Mesenchymal stem cell (in vitro differentiated cells and primary cell): Measurements from ENCODE around the gene KIF25.

Experiments
- DNase-seq: peaks from one replicate; pipeline ENCODE4 v3.0.0-alpha.2; 2013
- H2AFZ ChIP-seq: one replicate; pipeline ENCODE4 v1.6.1; 2013; ENCODE audit warnings: low read depth, mild to moderate bottlenecking, control low read depth, inconsistent platforms, low read length, moderate library complexity
- H2AK5ac ChIP-seq: 2 replicates; pipeline ENCODE4 v1.6.1; 2013; ENCODE audit warnings: low read length, moderate library complexity, mild to moderate bottlenecking, inconsistent platforms; ENCODE audit not compliant: severe bottlenecking
- H2BK120ac ChIP-seq: one replicate; pipeline ENCODE4 v1.6.1; 2013; ENCODE audit warnings: low read depth, mild to moderate bottlenecking, inconsistent platforms, low read length, moderate library complexity
- H2BK12ac ChIP-seq, 2 experiments: one replicate each; pipeline ENCODE4 v1.6.1; 2013; ENCODE audit warnings: inconsistent platforms in 2 of 2, low read length in 2 of 2, mild to moderate bottlenecking in 2 of 2, moderate library complexity in 2 of 2, control low read depth in 1 of 2
- H2BK15ac ChIP-seq: one replicate; pipeline ENCODE4 v1.6.1; 2013; ENCODE audit warnings: mild to moderate bottlenecking, low read depth, inconsistent platforms; ENCODE audit not compliant: poor library complexity, severe bottlenecking
- H2BK5ac ChIP-seq: 2 replicates; pipeline ENCODE4 v1.6.1; 2013; ENCODE audit warnings: low read depth, mild to moderate bottlenecking, low read length, control low read depth, inconsistent platforms; ENCODE audit not compliant: poor library complexity, severe bottlenecking
- H3K14ac ChIP-seq, 2 experiments: one replicate each; pipeline ENCODE4 v1.6.1; 2013; ENCODE audit warnings: inconsistent platforms in 2 of 2, low read length in 2 of 2, control low read depth in 1 of 2, mild to moderate bottlenecking in 1 of 2, moderate library complexity in 1 of 2
- H3K18ac ChIP-seq, 2 experiments: one replicate each; pipeline ENCODE4 v1.6.1; 2013; ENCODE audit warnings: inconsistent platforms in 2 of 2, low read length in 2 of 2, control low read depth in 1 of 2, low read depth in 1 of 2, mild to moderate bottlenecking in 1 of 2
- H3K23ac ChIP-seq, 2 experiments: one replicate each; pipeline ENCODE4 v1.6.1; 2013; ENCODE audit warnings: inconsistent platforms in 2 of 2, low read length in 2 of 2, mild to moderate bottlenecking in 2 of 2, moderate library complexity in 2 of 2, control low read depth in 1 of 2
- H3K27ac ChIP-seq: 2 replicates; pipeline ENCODE4 v1.5.1; 2013; ENCODE audit warnings: mild to moderate bottlenecking, moderate library complexity, low read length, control low read depth, inconsistent platforms; ENCODE audit not compliant: poor library complexity, severe bottlenecking
- H3K27me3 ChIP-seq, 2 experiments: 2 replicates each; pipeline versions ENCODE4 v1.6.1 to v1.7.0; 2013; ENCODE audit warnings: low read length in 2 of 2, mild to moderate bottlenecking in 2 of 2, moderate library complexity in 2 of 2, control low read depth in 1 of 2, inconsistent platforms in 1 of 2; ENCODE audit not compliant: control insufficient read depth in 1 of 2, insufficient read depth in 1 of 2
- H3K36me3 ChIP-seq, 2 experiments: 2 replicates each; pipeline versions ENCODE4 v1.6.1 to v1.7.0; 2013; ENCODE audit warnings: low read length in 2 of 2, control low read depth in 1 of 2, inconsistent platforms in 1 of 2, low read depth in 1 of 2, mild to moderate bottlenecking in 1 of 2; ENCODE audit not compliant: insufficient read depth in 2 of 2, control insufficient read depth in 1 of 2
- H3K4ac ChIP-seq, 2 experiments: one replicate each; pipeline ENCODE4 v1.6.1; 2013; ENCODE audit warnings: inconsistent platforms in 2 of 2, low read length in 2 of 2, mild to moderate bottlenecking in 2 of 2, moderate library complexity in 2 of 2, control low read depth in 1 of 2, low read depth in 1 of 2
- H3K4me1 ChIP-seq: 2 replicates; pipeline ENCODE4 v1.6.1; 2013; ENCODE audit warnings: low read depth, low read length, control low read depth; ENCODE audit not compliant: control insufficient read depth, insufficient read depth
- H3K4me2 ChIP-seq: 2 replicates; pipeline ENCODE4 v1.6.1; 2013; ENCODE audit warnings: low read length, mild to moderate bottlenecking, inconsistent platforms; ENCODE audit not compliant: poor library complexity, severe bottlenecking
- H3K4me3 ChIP-seq, 2 experiments: 2 replicates each; pipeline versions ENCODE4 v1.5.1 to v1.7.0; 2013; ENCODE audit warnings: low read length in 2 of 2, mild to moderate bottlenecking in 2 of 2, control low read depth in 1 of 2, low read depth in 1 of 2; ENCODE audit not compliant: insufficient read depth in 1 of 2
- H3K79me1 ChIP-seq: replicated peaks from 2 replicates; pipeline ENCODE4 v1.6.1; 2013; ENCODE audit warnings: mild to moderate bottlenecking, control low read depth, low read length, inconsistent platforms; ENCODE audit not compliant: poor library complexity, severe bottlenecking
- H3K9ac ChIP-seq: 2 replicates; pipeline ENCODE4 v1.7.0; 2013; ENCODE audit warnings: mild to moderate bottlenecking, low read length, moderate library complexity
- H3K9me3 ChIP-seq: 2 replicates; pipeline ENCODE4 v1.7.0; 2013; ENCODE audit warnings: mild to moderate bottlenecking, low read length; ENCODE audit not compliant: control insufficient read depth
- H4K8ac ChIP-seq: one replicate; pipeline ENCODE4 v1.6.1; 2013; ENCODE audit warnings: inconsistent platforms, mild to moderate bottlenecking, low read length, moderate library complexity
- H4K91ac ChIP-seq: one replicate; pipeline ENCODE4 v1.6.1; 2013; ENCODE audit warnings: mild to moderate bottlenecking, low read length, inconsistent platforms
- WGBS: methylation state at CpG from one replicate; pipeline ENCODE4 v1.1.7; 2013; ENCODE audit warnings: mixed read lengths; 5-methylcytosine and 5-hydroxymethylcytosine counted together

Gene KIF25

DNA sequence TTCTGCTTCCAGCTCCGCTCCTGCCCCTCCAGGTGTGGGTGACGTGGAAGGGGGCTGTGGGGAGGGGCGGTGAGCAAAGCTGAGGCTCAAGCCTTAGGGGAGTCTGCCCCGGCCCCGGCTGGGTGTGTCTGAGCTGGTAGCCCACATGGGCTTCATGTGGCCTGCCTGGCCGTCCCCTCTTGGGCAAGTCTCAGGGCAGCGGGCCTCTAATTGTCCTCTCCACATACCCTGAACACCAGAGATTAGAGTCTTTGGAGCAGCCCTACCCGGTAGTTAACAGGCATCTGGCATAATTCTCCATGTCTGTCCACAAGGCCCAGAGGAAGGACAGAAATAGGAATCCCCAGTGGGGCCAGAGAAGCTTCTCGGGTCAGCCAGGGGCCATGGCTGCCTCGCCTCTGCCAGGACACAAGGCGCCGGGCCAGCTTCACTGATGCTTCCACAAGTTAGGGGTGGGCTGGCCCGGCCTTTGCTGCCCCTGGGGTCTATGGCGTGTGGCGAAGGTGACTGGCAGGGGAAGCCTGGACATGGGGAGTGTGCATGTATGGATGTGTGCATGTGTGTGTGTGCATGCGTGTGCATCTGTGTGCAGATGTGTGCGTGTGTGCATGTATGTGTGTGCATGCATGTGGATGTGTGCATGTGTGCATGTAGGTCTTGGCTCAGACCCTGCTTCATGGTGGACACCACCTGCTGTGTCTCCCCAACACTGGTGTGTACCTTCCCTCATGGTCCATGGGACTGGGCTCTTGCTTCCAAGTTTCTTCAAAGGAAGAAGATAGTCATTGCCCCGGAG is 57.5 kb downstream of the KIF25 start:
- Histone ChIP-seq H3K79me1 (no peaks in the 10 kb centered on the region), H3K9me3 (no peaks in the 10 kb centered on the region), H2BK120ac (no peak overlapping the region), H3K4me2 (no peak overlapping the region), H3K4me3 (no peak overlapping the region), H2BK15ac (no peak overlapping the region), H2BK5ac (no peak overlapping the region), H3K27me3 (peaks cover 0 to 4% of the 10 kb centered on the region in 2 experiments), H2AFZ (no peak overlapping the region), H3K23ac (no peak overlapping the region), H3K14ac (peak overlapping the region in 1 of 2 experiments; percentile 68), H3K27ac (no peak overlapping the region), H3K36me3 (no peaks in the 10 kb centered on the region), H3K4me1 (peaks cover 6% of the 10 kb centered on the region), H2AK5ac (no peak overlapping the region), H4K91ac (no peak overlapping the region), H3K4ac (no peak overlapping the region), H4K8ac (no peak overlapping the region), H3K9ac (no peak overlapping the region), H2BK12ac (no peak overlapping the region), H3K18ac (no peak overlapping the region)
- 86% methylated on average over 15 of the region's 18 CpGs for WGBS
- DNase-seq, result no peak

DNA sequence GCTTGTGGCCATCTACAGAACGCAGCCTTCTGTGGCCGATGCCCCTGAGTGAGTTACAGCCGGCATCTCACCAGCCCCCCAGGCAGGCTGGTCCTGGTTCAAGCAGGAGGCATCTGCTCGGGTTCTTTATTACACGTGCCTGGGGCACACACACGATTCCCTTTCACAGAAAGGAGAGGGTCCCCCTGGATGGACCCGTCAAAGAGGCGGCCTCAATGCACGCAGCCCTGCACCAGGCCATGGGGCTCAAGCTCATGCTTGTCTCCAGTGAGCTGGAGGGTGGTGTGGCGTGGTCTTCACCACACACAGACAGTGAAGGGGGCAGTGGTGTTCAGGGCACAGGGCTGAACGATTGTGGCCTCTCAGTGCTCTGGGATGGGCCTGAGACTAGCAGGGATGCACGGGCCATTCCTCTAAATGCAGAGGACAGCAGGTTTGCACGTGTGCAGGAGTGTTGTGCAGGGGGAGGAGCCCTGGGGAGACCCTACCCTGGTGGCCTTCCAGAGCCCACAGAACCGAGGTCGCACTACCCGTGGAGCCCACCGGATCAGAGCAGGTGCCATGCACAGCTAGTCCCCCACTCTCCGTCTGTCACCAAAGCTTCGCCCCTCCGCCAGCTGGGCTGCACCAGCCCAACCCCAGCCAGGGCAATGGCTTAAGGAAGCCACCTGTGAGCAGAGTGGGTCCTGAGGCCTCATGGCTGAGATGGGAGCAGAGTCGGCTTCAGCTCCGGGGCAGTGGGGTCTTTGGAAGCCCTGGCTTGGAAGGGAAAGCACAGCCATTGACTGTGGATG is 58.4 kb downstream of the KIF25 start:
- Histone ChIP-seq H3K9ac (no peak overlapping the region), H2BK12ac (no peak overlapping the region), H3K18ac (no peak overlapping the region), H3K4ac (no peak overlapping the region), H3K4me1 (peaks cover 7% of the 10 kb centered on the region), H4K91ac (no peak overlapping the region), H3K9me3 (no peaks in the 10 kb centered on the region), H2BK5ac (no peak overlapping the region), H2AK5ac (no peak overlapping the region), H2BK15ac (no peak overlapping the region), H3K79me1 (no peaks in the 10 kb centered on the region), H3K4me3 (no peak overlapping the region), H3K36me3 (no peaks in the 10 kb centered on the region), H3K27ac (no peak overlapping the region), H2AFZ (no peak overlapping the region), H3K23ac (no peak overlapping the region), H3K27me3 (no peaks in the 10 kb centered on the region), H2BK120ac (no peak overlapping the region), H3K4me2 (no peak overlapping the region), H3K14ac (no peak overlapping the region), H4K8ac (no peak overlapping the region)
- WGBS, result 93% methylated on average over 22 of the region's 22 CpGs
- no peak for DNase-seq

DNA sequence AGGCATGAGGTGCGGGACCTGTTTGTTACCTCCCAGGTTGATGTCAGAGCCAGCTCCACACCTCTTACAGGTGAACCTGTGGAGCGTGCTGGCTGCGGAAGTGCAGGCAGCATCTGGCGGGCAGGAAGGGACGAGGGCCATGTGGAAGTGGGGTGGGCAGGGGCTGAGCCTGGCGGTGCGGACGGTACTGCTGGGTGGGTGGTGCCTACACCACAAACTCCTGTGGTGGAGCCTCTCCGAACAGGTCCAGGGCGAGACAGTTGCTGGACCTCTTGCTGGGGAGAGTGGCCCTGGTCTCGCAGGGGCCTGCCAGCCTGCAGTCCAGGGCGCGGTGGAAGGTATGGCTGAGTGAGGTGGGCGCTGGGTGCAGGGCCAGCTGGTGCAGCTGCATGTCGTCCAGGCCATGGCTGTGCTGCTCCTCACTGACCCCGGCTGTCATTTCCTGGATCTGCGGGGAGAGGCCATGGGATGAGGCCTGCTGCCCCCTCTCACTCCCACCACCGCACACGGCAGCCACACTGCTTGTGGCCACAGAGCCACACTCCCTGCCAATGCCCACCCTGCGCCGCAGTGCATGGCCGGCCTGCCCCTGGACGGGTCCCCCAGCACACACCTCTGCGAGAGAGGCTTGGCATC is 59.5 kb downstream of the KIF25 start:
- H3K14ac ChIP-seq, result peak overlapping the region in 1 of 2 experiments; percentile 76
- no peaks in the 10 kb centered on the region for H3K27me3 ChIP-seq
- no peak overlapping the region for H2BK120ac ChIP-seq
- H2BK5ac ChIP-seq, result no peak overlapping the region
- H2BK15ac ChIP-seq, result no peak overlapping the region
- no peak overlapping the region for H2AK5ac ChIP-seq
- 88% methylated on average over 24 of the region's 24 CpGs for WGBS
- H3K9ac ChIP-seq, result no peak overlapping the region
- no peak for DNase-seq
- H2AFZ ChIP-seq, result no peak overlapping the region
- no peak overlapping the region for H3K4me2 ChIP-seq
- no peak overlapping the region for H3K18ac ChIP-seq
- H2BK12ac ChIP-seq, result no peak overlapping the region
- peaks cover 7% of the 10 kb centered on the region for H3K4me1 ChIP-seq
- H4K91ac ChIP-seq, result peak overlapping the region; percentile 64
- H3K27ac ChIP-seq, result no peak overlapping the region
- H4K8ac ChIP-seq, result no peak overlapping the region
- no peaks in the 10 kb centered on the region for H3K79me1 ChIP-seq
- no peak overlapping the region for H3K23ac ChIP-seq
- H3K4ac ChIP-seq, result peak overlapping the region in 1 of 2 experiments; percentile 13
- H3K9me3 ChIP-seq, result no peaks in the 10 kb centered on the region
- no peaks in the 10 kb centered on the region for H3K36me3 ChIP-seq
- H3K4me3 ChIP-seq, result no peak overlapping the region

DNA sequence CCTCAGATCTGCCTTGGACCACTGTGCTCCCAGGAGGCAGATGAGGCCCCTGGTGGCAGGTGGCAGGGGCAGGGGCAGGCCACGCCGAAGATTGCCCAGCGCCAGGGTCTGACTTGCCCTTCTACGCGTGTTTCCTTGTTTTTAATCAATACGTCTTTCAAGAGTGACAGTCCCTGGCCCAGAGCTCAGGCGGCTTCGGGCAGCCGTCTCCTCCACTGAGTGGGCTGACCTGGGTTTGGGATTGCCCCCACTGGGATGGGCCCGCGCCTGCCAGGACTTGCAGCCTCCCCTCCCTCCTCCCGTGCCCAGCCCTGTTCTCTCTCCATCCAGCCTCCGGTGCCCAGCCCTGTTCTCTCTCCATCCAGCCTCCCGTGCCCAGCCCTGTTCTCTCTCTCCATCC is 60.4 kb downstream of the KIF25 start:
- Histone ChIP-seq H2BK15ac (no peak overlapping the region), H3K27me3 (no peaks in the 10 kb centered on the region), H3K36me3 (no peaks in the 10 kb centered on the region), H3K23ac (no peak overlapping the region), H3K79me1 (no peaks in the 10 kb centered on the region), H2AK5ac (no peak overlapping the region), H3K18ac (no peak overlapping the region), H3K4ac (no peak overlapping the region), H3K4me2 (no peak overlapping the region), H4K91ac (no peak overlapping the region), H2BK5ac (no peak overlapping the region), H3K4me3 (no peak overlapping the region), H2BK12ac (no peak overlapping the region), H4K8ac (no peak overlapping the region), H2AFZ (peak overlapping the region; percentile 29), H3K9ac (no peak overlapping the region), H3K14ac (no peak overlapping the region), H3K4me1 (peaks cover 7% of the 10 kb centered on the region), H3K9me3 (no peaks in the 10 kb centered on the region), H2BK120ac (no peak overlapping the region), H3K27ac (no peak overlapping the region)
- 96% methylated on average over 14 of the region's 14 CpGs for WGBS
- no peak for DNase-seq
